IgD-negative memory B cell (primary cell): ENCODE measurements around the gene C19orf12. TPM values are rescaled to one million over a fixed set of nuclear protein-coding genes. Genes with fewer than 3 reads are reported as not detected.

ENCODE experiments used
- H3K27ac Mint-ChIP-seq, 3 donors: one replicate each; pipeline ENCODE4 v1.8.0; 2020 to 2022; ENCODE audit warnings: mild to moderate bottlenecking in 3 of 3, mixed read lengths in 3 of 3, moderate library complexity in 1 of 3
- H3K27me3 Mint-ChIP-seq: one replicate; pipeline ENCODE4 v1.8.0; 2021; ENCODE audit warnings: mixed read lengths
- H3K36me3 Mint-ChIP-seq: one replicate; pipeline ENCODE4 v1.8.0; 2020; ENCODE audit warnings: mild to moderate bottlenecking, mixed read lengths
- H3K4me1 Mint-ChIP-seq, 3 donors: one replicate each; pipeline ENCODE4 v1.8.0; 2020 to 2022; ENCODE audit warnings: mixed read lengths in 3 of 3, mild to moderate bottlenecking in 1 of 3
- H3K4me3 Mint-ChIP-seq, 4 donors: one replicate each; pipeline ENCODE4 v1.8.0; 2020 to 2022; ENCODE audit warnings: mild to moderate bottlenecking in 4 of 4, mixed read lengths in 4 of 4, moderate library complexity in 3 of 4
- H3K9me3 Mint-ChIP-seq, 3 donors: one replicate each; pipeline ENCODE4 v1.8.0; 2020 to 2021; ENCODE audit warnings: mixed read lengths in 3 of 3, mild to moderate bottlenecking in 1 of 3
- polyA plus RNA-seq: library from polyadenylated mRNA; unstranded; fragments of 300-500 nt; fragmentation: Illumina TruSeq; gene quantifications from one replicate; pipeline ENCODE4 v1.2.3, GENCODE V29; 2021

C19orf12 gene
- polyA plus RNA-seq: 17.6 TPM

DNA sequence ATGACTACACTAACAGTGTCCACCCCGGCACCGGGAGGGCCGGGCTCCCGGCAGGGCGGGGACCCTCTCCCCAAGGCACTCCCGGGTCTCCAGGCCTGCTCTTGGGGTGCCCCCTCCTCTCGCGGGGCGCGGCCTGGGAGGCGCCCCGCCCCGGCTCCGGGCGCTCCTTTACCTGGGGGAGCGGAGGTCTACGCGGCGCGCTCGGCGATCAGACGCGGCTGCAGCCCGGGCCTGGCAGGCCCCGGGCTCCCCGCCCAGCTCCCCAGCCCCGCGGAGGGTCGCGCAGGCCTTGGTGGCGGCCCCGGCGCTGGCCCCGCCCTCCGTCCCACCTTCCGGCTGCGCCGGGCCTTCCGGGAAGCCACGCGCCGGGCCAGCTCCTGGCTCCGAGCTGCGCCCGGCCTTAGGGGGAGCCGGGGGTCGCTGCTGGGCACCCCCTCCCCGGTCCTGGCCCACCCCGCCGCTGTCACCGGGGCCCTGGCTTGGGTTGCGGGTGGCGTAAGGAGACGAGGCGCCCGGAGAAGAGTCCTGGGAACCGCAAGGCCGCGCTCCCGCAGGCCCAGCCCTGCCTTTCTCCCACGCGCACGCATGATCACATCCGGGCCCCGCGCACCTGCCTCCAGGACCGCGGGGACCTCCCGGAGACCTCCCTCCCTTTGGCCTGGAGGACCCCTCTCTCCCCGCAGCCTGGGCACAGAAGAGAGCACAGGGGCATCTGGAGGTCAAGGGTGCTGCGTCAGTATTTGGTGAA lies at the start of gene C19orf12:
TSS of gene C19orf12 (minus strand) at position 309 of the 748 bp plus-strand sequence. CDS start 6,848 bp downstream, outside the sequence.
- Mint-ChIP-seq H3K4me3 (peak within 1 kb of the TSS; percentile 91 to 99 (median 96)), H3K36me3 (no peaks in the 10 kb centered on the region), H3K4me1 (peaks cover 29 to 44% (median 37%) of the 10 kb centered on the region in 3 donors), H3K27me3 (no peaks in the 10 kb centered on the region), H3K9me3 (no peaks in the 10 kb centered on the region), H3K27ac (peak within 1 kb of the TSS; percentile 96 to 98 (median 97))

DNA sequence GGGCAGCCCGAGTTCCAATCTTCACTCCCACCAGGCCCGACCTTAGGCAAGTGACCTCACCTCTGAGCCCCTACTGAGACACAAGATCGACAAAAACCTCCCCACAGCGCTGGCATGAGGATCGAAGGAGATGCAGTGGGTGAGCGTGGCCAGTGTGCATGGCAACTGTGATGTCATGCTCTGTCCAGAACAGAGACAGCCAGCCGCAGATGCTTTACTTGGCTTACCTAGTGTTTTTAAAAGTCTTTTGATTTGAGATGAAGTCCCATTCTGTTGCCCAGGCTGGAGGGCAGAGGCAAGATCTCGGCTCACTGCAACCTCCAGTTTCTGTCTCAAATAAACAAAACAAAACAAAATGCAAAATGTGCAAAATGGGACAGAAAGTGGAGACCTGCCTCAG lies 49.3 kb upstream of the C19orf12 start:
- Mint-ChIP-seq H3K36me3 (no peaks in the 10 kb centered on the region), H3K4me1 (peaks cover 0 to 7% (median 3%) of the 10 kb centered on the region in 3 donors), H3K4me3 (no peak overlapping the region), H3K27me3 (peaks cover 8% of the 10 kb centered on the region), H3K9me3 (peaks cover 0 to 2% (median 0%) of the 10 kb centered on the region in 3 donors), H3K27ac (no peak overlapping the region)

DNA sequence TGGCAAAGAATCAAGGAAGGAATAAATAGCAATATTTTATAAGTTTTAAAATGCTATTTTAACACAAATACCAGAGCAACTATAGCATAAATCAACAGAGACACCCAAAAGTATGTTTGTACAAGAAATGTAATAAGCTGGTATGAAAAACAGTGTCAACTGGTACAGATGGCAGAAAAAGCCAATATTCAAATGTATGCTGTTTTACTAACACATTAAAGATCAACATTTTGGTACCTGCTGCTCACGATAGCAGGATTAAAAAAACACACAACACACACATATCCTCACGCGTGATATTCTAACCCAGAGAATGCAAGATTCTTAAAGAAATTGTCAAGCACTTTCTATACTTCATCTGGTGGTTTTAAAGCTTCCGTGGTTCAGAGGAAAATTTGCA lies 48.1 kb upstream of the C19orf12 start:
- Mint-ChIP-seq H3K36me3 (no peaks in the 10 kb centered on the region), H3K27ac (no peak overlapping the region), H3K9me3 (peaks cover 0 to 2% (median 0%) of the 10 kb centered on the region in 3 donors), H3K4me1 (peaks cover 0 to 7% (median 3%) of the 10 kb centered on the region in 3 donors), H3K4me3 (no peak overlapping the region), H3K27me3 (peaks cover 6% of the 10 kb centered on the region)

DNA sequence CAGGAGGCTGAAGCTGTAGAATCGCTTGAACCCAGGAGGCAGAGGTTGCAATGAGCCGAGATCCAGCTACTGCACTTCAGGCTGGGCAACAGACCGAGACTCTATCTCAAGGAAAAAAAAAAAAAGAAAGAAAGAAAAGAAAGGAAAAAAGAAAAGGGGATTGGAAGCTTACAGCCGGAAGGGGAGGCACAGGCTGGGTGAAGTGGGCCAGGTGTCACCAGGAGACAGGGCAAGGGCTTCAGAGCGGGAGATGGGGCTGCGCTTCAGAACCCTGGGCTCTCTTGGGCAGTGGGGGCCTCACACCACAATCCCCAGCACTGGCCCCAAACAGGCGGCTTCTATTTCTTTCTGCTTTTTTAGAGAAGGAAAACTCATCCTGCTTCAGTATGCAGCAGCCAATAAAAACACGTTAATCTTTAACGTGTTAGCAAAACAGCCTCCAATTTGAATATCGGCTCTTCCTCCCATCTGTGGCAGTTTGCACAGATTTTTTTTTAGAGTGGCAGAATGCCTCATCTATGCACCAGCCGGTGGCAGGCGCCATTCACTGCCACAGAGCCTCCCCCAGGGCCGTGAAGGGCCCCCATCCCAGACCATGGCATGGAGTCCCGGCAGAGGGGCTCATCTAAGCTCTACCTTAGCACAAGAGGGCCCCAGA lies 46.6 kb upstream of the C19orf12 start:
- Mint-ChIP-seq H3K27me3 (peaks cover 6% of the 10 kb centered on the region), H3K27ac (no peak overlapping the region), H3K4me1 (peaks cover 0 to 7% (median 3%) of the 10 kb centered on the region in 3 donors), H3K36me3 (no peaks in the 10 kb centered on the region), H3K9me3 (peaks cover 0 to under 1% (median 0%) of the 10 kb centered on the region in 3 donors), H3K4me3 (no peak overlapping the region)

DNA sequence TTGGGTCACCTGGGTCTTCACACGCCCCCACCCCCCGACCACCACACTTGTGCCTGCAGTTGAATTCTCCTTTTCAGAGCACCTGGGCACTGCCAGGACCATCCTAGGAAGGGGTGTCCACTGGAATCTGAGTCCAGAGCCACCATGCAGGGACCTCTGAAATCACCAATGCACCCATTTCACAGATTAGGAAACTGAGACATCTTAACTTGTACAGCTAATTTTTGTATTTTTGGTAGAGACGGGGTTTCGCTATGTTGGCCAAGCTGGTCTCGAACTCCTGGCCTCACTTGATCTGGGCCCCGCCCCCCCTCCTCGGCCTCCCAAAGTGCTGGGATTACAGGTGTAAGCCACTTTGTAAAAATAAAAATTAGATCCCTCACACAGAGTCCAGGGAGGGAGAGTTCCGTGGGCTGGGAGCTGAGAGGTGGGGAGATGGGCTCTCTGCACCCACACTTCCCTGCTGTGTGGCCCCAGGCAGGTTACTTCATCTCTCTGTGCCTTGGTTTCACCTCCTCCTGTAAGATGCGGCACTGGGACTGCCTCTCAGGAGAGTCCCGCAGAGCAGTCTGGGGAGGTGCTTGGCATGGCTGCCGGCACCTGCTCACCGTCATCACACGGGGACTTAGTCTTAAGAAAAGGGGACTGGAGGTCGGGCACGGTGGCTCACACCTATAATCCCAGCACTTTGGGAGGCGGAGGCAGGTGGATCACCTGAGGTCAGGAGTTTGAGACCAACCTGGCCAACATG lies 45.9 kb upstream of the C19orf12 start:
- H3K36me3 Mint-ChIP-seq: no peaks in the 10 kb centered on the region
- no peak overlapping the region for H3K27ac Mint-ChIP-seq
- H3K27me3 Mint-ChIP-seq: peaks cover 6% of the 10 kb centered on the region
- peaks cover 0 to 7% (median 3%) of the 10 kb centered on the region in 3 donors for H3K4me1 Mint-ChIP-seq
- peak overlapping the region in 2 of 4 donors; percentile 8 to 58 for H3K4me3 Mint-ChIP-seq
- H3K9me3 Mint-ChIP-seq: no peaks in the 10 kb centered on the region

DNA sequence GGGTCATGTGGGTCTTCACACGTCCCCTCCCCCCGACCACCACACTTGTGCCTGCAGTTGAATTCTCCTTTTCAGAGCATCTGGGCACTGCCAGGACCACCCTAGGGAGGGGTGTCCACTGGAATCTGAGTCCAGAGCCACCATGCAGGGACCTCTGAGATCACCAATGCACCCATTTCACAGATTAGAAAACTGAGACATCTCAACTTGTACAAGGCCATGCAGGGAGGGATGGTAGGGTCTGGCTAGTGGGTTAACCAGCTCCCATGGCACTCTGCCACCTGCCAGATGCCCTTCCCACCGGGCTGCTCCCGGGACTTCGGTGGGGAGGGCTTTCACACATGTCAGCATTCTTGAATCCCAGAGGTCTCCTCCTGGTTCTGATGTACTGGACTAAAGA lies 44.3 kb upstream of the C19orf12 start:
- no peaks in the 10 kb centered on the region for H3K36me3 Mint-ChIP-seq
- peaks cover 0 to 7% (median 3%) of the 10 kb centered on the region in 3 donors for H3K4me1 Mint-ChIP-seq
- peaks cover 6% of the 10 kb centered on the region for H3K27me3 Mint-ChIP-seq
- no peaks in the 10 kb centered on the region for H3K9me3 Mint-ChIP-seq
- peak overlapping the region in 2 of 4 donors; percentile 28 to 45 for H3K4me3 Mint-ChIP-seq
- H3K27ac Mint-ChIP-seq: no peak overlapping the region

DNA sequence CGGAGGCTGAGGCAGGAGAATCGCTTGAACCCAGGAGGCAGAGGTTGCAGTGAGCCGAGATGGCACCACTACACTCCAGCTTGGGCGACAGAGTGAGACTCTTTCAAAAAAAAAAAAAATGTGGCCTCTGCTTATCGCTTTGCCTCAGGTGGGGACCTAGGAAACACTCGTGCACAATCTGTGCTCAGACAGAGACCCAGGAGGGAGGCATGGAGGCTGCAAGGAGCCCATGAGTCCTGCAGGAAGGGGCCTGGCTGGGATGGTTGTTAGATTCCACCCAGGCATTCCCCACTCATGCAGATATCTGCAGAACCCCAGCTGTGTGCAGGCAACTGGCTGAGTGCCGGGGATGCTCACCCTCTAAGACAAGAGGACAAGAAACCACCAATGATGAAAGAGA lies 43.8 kb upstream of the C19orf12 start:
- Mint-ChIP-seq H3K4me1 (peaks cover 0 to 7% (median 3%) of the 10 kb centered on the region in 3 donors), H3K9me3 (no peaks in the 10 kb centered on the region), H3K4me3 (no peak overlapping the region), H3K36me3 (no peaks in the 10 kb centered on the region), H3K27ac (no peak overlapping the region), H3K27me3 (peaks cover 6% of the 10 kb centered on the region)

DNA sequence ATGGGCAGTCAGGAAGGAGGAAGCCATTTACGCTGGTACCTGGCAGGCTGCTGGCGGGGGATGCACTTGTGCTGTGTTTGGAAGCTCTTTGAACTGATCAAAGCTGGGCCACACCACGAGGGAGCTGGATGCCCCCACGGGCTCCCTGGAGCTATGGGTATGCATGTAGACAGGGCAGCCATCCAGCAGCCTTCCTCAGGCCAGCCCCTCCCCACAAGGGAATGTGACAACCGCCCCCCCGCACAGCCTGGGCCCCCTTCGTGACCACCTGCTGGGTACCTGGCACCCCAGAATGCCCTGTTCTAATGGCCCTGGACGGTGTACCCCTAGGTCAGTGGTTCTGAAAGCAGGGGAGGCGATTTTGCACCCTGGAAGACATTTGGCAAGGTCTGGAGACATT lies 42.5 kb upstream of the C19orf12 start:
- peaks cover 0 to 4% (median 0%) of the 10 kb centered on the region in 3 donors for H3K4me1 Mint-ChIP-seq
- peaks cover 2% of the 10 kb centered on the region for H3K27me3 Mint-ChIP-seq
- H3K27ac Mint-ChIP-seq: no peak overlapping the region
- H3K9me3 Mint-ChIP-seq: no peaks in the 10 kb centered on the region
- H3K4me3 Mint-ChIP-seq: no peak overlapping the region
- H3K36me3 Mint-ChIP-seq: no peaks in the 10 kb centered on the region

DNA sequence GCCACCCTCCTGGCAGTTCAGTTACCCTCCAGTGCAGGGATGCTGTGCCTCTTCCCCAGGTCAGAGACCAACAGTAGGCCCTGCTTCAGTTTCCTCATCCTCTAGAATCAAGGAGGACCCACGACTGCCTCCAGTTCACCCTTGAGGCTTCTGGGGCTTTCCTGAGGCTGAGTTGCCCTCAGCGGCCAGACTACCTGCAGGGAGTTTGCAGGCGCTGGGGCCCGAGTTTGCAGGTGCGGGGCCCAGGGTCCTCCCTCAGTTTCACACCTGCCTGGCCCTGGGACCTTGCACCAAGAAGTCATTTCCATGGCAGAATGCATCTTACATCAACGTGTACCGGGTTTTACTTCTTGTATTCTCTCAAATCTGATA lies 38.9 kb upstream of the C19orf12 start:
- no peaks in the 10 kb centered on the region for H3K9me3 Mint-ChIP-seq
- H3K4me3 Mint-ChIP-seq: peak overlapping the region in 1 of 4 donors; percentile 27
- H3K36me3 Mint-ChIP-seq: no peaks in the 10 kb centered on the region
- H3K27ac Mint-ChIP-seq: no peak overlapping the region
- peaks cover 8% of the 10 kb centered on the region for H3K27me3 Mint-ChIP-seq
- H3K4me1 Mint-ChIP-seq: no peaks in the 10 kb centered on the region

DNA sequence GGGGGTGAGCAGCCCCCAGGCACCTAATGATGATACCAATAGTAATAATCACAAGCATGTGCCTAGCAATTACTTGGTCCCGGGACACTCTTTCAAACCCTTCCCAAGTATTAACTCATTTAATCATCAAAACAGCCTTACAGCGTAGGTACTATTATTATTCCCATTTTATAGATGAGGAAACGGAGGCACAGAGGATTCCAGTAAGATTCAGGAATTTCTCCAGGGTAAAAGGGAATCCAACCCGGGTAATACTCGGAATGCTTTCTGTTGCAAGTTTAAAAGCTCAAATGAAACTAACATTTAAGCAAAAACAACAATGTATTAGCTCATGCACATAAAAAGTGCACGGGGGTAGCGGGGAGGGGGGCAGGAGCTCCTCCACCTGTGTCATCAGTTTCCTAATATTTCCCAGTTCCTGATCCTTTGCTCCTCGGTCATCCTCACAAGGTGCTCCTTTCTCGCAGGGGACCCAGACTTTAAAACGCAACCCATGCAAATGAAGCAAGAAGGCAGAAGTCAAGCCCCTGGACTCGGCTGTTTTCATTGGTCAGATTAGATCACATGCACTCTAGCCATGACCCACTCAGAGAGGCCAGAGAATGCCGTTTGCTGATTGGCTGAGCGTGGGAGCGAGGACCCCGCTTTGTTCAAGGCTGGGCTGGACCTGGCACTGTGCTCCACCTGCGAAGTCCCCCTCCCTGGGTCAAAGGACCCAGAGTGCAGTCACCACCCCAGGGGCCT lies 38.3 kb upstream of the C19orf12 start:
- no peak overlapping the region for H3K4me3 Mint-ChIP-seq
- peaks cover 8% of the 10 kb centered on the region for H3K27me3 Mint-ChIP-seq
- no peaks in the 10 kb centered on the region for H3K4me1 Mint-ChIP-seq
- H3K27ac Mint-ChIP-seq: no peak overlapping the region
- H3K9me3 Mint-ChIP-seq: no peaks in the 10 kb centered on the region
- H3K36me3 Mint-ChIP-seq: no peaks in the 10 kb centered on the region

DNA sequence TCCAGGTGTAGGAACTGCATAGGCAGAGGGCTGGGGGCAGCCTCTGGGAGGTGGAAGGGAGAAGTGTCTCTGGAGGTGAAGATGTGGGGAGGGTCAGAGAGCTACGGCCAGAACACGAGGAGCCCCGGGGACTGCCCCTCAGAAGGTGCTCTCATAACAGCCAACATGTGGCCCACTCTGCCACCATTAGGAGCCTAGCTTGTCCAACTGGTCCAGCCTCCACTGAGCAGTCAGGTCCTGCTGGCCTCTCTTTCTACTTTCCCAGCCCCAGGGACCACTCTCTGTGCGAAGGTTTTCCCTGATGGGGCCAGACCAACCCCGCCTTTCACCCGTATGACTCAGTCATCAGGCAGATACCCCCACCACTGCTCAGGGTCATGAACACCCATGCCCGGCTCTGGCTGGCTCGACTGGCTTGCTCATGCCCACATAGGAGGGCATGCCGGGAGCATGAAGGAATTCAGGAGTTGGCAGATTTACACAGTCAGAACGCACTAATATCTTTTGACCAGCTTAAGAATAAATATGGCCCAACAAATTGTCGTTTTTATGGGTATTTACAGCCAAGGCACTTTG lies 37.5 kb upstream of the C19orf12 start:
- Mint-ChIP-seq H3K27me3 (peaks cover 8% of the 10 kb centered on the region), H3K27ac (no peak overlapping the region), H3K4me1 (no peaks in the 10 kb centered on the region), H3K4me3 (no peak overlapping the region), H3K36me3 (no peaks in the 10 kb centered on the region), H3K9me3 (no peaks in the 10 kb centered on the region)

DNA sequence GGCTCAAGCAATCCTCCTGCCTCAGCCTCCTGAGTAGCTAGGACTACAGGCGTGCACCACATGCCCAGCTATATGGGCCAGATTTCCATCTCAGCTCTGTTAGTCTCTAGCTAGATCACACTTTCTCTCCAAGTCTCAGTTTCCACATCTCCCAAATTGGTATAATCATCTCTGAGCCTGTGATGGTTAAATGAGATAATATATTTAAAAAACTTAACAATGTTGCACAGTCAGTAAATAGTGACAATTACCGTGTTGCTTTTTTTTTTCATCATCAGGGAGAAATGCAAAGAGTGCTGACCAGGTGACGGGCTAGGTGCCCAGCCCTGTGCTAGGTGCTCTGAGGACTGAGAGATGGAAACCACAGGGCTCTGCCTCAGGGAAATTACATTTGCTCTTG lies 36.9 kb upstream of the C19orf12 start:
- H3K4me1 Mint-ChIP-seq: no peaks in the 10 kb centered on the region
- H3K4me3 Mint-ChIP-seq: no peak overlapping the region
- peaks cover 8% of the 10 kb centered on the region for H3K27me3 Mint-ChIP-seq
- no peak overlapping the region for H3K27ac Mint-ChIP-seq
- no peaks in the 10 kb centered on the region for H3K36me3 Mint-ChIP-seq
- no peaks in the 10 kb centered on the region for H3K9me3 Mint-ChIP-seq

DNA sequence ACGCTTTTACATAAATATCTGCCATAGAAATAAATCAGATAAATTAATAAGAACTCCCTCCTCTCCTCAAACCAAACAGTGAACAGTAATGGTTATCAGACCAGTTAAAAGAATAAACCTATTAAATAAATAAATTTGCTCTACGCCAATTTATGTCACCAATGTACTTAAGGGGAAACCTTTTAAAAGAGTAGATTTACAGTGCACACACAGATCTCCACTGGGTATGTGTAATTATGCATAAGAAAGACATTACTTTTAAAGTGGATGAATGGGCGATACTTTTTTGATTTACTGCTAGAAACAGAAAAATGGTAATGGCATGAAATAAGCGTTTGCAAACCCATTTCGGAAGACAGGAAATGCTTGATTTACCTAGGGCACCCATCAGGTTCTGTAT lies 34.9 kb upstream of the C19orf12 start:
- Mint-ChIP-seq H3K4me3 (no peak overlapping the region), H3K27ac (no peak overlapping the region)

DNA sequence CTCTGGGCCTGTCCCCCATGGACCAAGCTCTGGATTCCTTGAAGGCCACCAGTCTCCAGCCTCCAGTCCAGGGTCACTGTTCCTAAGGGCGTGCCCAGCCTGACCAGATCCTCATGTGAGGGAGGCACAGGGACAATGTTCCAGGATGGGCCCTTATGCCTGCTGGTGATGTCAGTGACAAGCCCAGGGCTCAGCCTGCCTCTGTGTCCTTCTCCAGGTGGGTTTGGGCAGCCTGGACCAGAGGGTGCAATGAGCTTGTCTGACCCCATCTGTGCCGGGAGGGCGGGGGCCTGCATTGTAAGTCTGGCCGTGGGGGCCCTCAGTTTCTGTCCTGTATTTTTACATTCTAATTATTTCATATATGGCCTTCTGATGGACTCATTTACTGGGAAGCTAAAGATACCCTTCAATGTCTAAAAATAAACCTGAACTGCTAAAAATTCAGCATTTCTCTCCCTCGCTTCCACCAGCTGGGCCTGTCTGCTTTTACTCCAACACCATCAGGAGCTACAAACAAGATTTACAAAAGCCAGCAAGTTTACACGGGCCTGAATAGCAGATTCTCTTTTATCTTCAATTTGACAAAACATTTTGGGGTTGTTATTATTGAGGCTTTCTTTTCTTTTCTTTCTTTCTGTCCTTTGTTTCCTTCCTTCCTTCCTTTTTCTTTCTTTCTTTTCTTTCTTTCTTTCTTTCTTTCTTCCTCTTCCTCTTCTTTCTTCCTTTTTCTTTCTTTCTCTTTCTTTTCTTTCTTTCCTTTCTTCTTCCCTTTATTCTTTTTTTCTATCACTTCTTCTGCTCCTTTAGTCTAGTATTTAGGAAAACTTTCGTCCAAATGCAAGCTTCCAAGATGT lies 34.2 kb upstream of the C19orf12 start:
- Mint-ChIP-seq H3K4me1 (no peaks in the 10 kb centered on the region), H3K27ac (no peak overlapping the region), H3K27me3 (peaks cover 10% of the 10 kb centered on the region), H3K9me3 (no peaks in the 10 kb centered on the region), H3K4me3 (no peak overlapping the region), H3K36me3 (no peaks in the 10 kb centered on the region)

More for the DNA sequence above, 34.9 kb upstream of the C19orf12 start:
- Mint-ChIP-seq H3K4me1 (no peaks in the 10 kb centered on the region), H3K27me3 (peaks cover 8% of the 10 kb centered on the region), H3K36me3 (no peaks in the 10 kb centered on the region), H3K9me3 (no peaks in the 10 kb centered on the region)
